Endothelial cell of umbilical vein (primary cell): ENCODE results near the gene RBM28. TPM values are rescaled to one million over a fixed set of nuclear protein-coding genes. Genes with fewer than 3 reads are reported as not detected.

ENCODE experiments used
- BruUV-seq: library from RNA; stranded (reverse); fragments of 400-500 nt; replicated peaks from 2 replicates; lab custom pipeline; 2021; lab: Mats Ljungman, UMichigan
- CTCF ChIA-PET: fragments of 300-600, 350-600 bp; sonication (Branson Sonifier 250); formaldehyde crosslinking; loops from one replicate; lab custom pipeline; 2021; ENCODE audit warnings: antibody characterized with exemption, inconsistent platforms; lab: Charles Lee
- POLR2A ChIA-PET: fragments of 300-600, 350-600 bp; sonication (Branson Sonifier 250); formaldehyde crosslinking; loops from one replicate; lab custom pipeline; 2021; ENCODE audit warnings: antibody characterized with exemption, inconsistent platforms; lab: Charles Lee
- DNase-seq: peaks from one replicate; pipeline ENCODE4 v3.0.0-alpha.2; 2011; ENCODE audit warnings: low read depth, low spot score
- FAIRE-seq: peaks from 2 replicates; lab custom pipeline; 2011; peaks lifted over from hg19 to GRCh38; lab: Jason Lieb, UNC
- H2AFZ ChIP-seq: 2 replicates; pipeline ENCODE4 v1.6.0; 2012; ENCODE audit warnings: low read depth, low read length, control low read depth, inconsistent platforms
- H3K27ac ChIP-seq: 2 replicates; pipeline ENCODE4 v1.5.1; 2011; ENCODE audit warnings: low read depth, mild to moderate bottlenecking, control low read depth, low read length, moderate library complexity; ENCODE audit not compliant: insufficient read depth
- H3K27me3 ChIP-seq, 2 experiments: 2 replicates each; pipeline versions ENCODE4 v1.6.0 to v1.6.1; 2011; ENCODE audit warnings: low read length in 2 of 2, mixed read lengths in 1 of 2; ENCODE audit not compliant: control insufficient read depth in 2 of 2, insufficient read depth in 2 of 2
- H3K36me3 ChIP-seq, 2 experiments: 2 replicates in 1 of 2; 3 replicates in 1 of 2; pipeline ENCODE4 v1.5.1; 2011; ENCODE audit warnings: low read length in 2 of 2, mild to moderate bottlenecking in 1 of 2, moderate library complexity in 1 of 2; ENCODE audit not compliant: control insufficient read depth in 2 of 2, insufficient read depth in 2 of 2; ENCODE audit errors: extremely low read depth in 1 of 2
- H3K4me1 ChIP-seq: 3 replicates; pipeline ENCODE4 v1.5.1; 2011; ENCODE audit warnings: mild to moderate bottlenecking, low read length; ENCODE audit not compliant: control insufficient read depth, insufficient read depth; ENCODE audit errors: extremely low read depth
- H3K4me2 ChIP-seq: 2 replicates; pipeline ENCODE4 v1.6.1; 2011; ENCODE audit warnings: low read length, control low read depth, mixed read lengths; ENCODE audit not compliant: insufficient read depth
- H3K4me3 ChIP-seq, 3 experiments: fragments of 200-600 bp in 1 of 3; sonication (generic), shearing (Covaris generic) in 1 of 3; replicated peaks in 1 of 3; 2 replicates each; pipeline ENCODE4 v1.5.1; 2011 to 2016; ENCODE audit warnings: control low read depth in 3 of 3, low read length in 3 of 3, mild to moderate bottlenecking in 2 of 3, inconsistent platforms in 1 of 3, low read depth in 1 of 3, moderate library complexity in 1 of 3; ENCODE audit not compliant: insufficient read depth in 1 of 3
- H3K79me2 ChIP-seq: 2 replicates; pipeline ENCODE4 v1.6.0; 2012; ENCODE audit warnings: low read length, inconsistent platforms; ENCODE audit not compliant: control insufficient read depth, insufficient read depth
- H3K9ac ChIP-seq: replicated peaks from 2 replicates; pipeline ENCODE3; 2011; ENCODE audit warnings: low read length, control low read depth; ENCODE audit not compliant: insufficient read depth; ENCODE audit errors: extremely low read depth
- H3K9me1 ChIP-seq: replicated peaks from 3 replicates; pipeline ENCODE4 v1.6.0; 2011; ENCODE audit warnings: mild to moderate bottlenecking, low read length; ENCODE audit not compliant: control insufficient read depth, insufficient read depth; ENCODE audit errors: extremely low read depth
- H3K9me3 ChIP-seq: replicated peaks from 2 replicates; pipeline ENCODE4 v1.5.1; 2012; ENCODE audit warnings: low read length, inconsistent platforms; ENCODE audit not compliant: control insufficient read depth, insufficient read depth
- H4K20me1 ChIP-seq: replicated peaks from 2 replicates; pipeline ENCODE3; 2011; ENCODE audit warnings: mild to moderate bottlenecking, low read length; ENCODE audit not compliant: control insufficient read depth, insufficient read depth; ENCODE audit errors: extremely low read depth
- EZH2 ChIP-seq: IDR thresholded peaks from 2 replicates; pipeline ENCODE4 v1.6.1; 2012; ENCODE audit warnings: borderline replicate concordance, low read depth, mild to moderate bottlenecking, moderate library complexity, low read length, inconsistent platforms; ENCODE audit not compliant: severe bottlenecking
- FOS ChIP-seq: IDR thresholded peaks from 2 replicates; pipeline ENCODE4 v1.6.1; 2011; ENCODE audit warnings: mild to moderate bottlenecking, low read length, moderate library complexity, borderline replicate concordance; ENCODE audit not compliant: insufficient read depth
- GATA2 ChIP-seq: IDR thresholded peaks from 2 replicates; pipeline ENCODE4 v1.7.0; 2011; ENCODE audit warnings: low read depth, mild to moderate bottlenecking, moderate library complexity, mixed read lengths, low read length; ENCODE audit not compliant: insufficient read length, insufficient read depth
- JUN ChIP-seq: IDR thresholded peaks from 2 replicates; pipeline ENCODE4 v1.6.1; 2011; ENCODE audit warnings: borderline replicate concordance, low read depth; ENCODE audit not compliant: insufficient read length, insufficient read depth
- MYC ChIP-seq: IDR thresholded peaks from one replicate; pipeline ENCODE4 v1.6.1; 2011; ENCODE audit warnings: mild to moderate bottlenecking, low read depth, low read length
- POLR2A ChIP-seq: IDR thresholded peaks from 2 replicates; pipeline ENCODE4 v1.6.1; 2012; ENCODE audit warnings: low read depth, mild to moderate bottlenecking, control low read depth, low read length
- POLR2AphosphoS5 ChIP-seq: IDR thresholded peaks from 2 replicates; pipeline ENCODE4 v1.6.1; 2012; ENCODE audit warnings: low read depth, mild to moderate bottlenecking, control low read depth, low read length, moderate library complexity; ENCODE audit not compliant: insufficient read depth
- dilution Hi-C: fragments of 300-500 bp; cut with MboI; formaldehyde crosslinking; loops from one replicate; pipeline ENCODE4 v1.15.0; 2019; ENCODE audit warnings: low sequenced_read_pairs; ENCODE audit not compliant: extremely low pct_ligation_motif_present
- intact Hi-C: fragments of 100-400 bp; cut with micrococcal nuclease; formaldehyde crosslinking; loops from one replicate; pipeline ENCODE4 v1.10.0; 2022
- polyA plus RNA-seq, 4 experiments: library from polyadenylated mRNA; depleted of rRNA in 3 of 4; stranded (reverse) in 3 of 4; unstranded in 1 of 4; fragments of >200 nt; gene quantifications; 2 replicates each; pipeline versions ENCODE4 v1.2.1 to v1.2.3, GENCODE V29; 2011 to 2012; ENCODE audit warnings: missing spikeins in 1 of 4
- total RNA-seq: library from RNA; stranded (reverse); gene quantifications from 2 replicates; pipeline ENCODE4 v1.2.3, GENCODE V29; 2021
- TF ChIP-seq, protein P1 (sequence below), 2 donors: IDR thresholded peaks; 1 replicate in 1 of 2; 2 replicates in 1 of 2; pipeline ENCODE4 v1.5.1; 2011; ENCODE audit warnings: low read length in 2 of 2, mild to moderate bottlenecking in 2 of 2, moderate library complexity in 2 of 2, control low read depth in 1 of 2, inconsistent platforms in 1 of 2, low read depth in 1 of 2; ENCODE audit not compliant: insufficient read depth in 1 of 2; ENCODE audit errors: extremely low read depth in 1 of 2

Gene RBM28
- total and polyA plus RNA-seq, 2 donors (not counting 3 experiments of a cell fraction or from before 2014, with no cell fraction given), result 11.6 to 58.7 TPM

DNA sequence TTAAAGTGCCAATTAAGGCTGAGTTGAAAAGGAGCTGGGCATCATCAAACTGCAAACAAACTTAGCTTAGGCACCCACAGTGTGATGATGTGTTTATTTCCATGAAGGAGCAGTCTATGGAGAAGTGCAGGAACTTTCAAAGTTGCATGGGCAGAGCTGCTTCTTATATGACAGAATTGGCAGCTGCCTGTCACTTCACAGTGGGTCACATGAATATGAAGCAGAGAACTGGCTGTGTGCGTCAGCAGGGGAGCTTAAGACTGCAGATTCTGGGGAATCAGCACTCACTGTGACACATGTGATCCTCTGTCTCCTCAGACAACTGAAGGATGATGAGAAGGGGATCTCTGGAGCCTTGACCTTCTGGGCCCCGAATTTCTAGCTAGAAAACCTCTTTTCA, 36.6 kb downstream of the RBM28 start:
- H4K20me1 ChIP-seq, result no peaks in the 10 kb centered on the region
- ChIA-PET POLR2A (no interaction called here), CTCF (no interaction called here)
- no peak overlapping the region for H3K9ac ChIP-seq
- dilution Hi-C loops, result no loop called here
- no peak for TF ChIP-seq MYC
- no peak for TF ChIP-seq FOS
- TF ChIP-seq, protein P1, sequence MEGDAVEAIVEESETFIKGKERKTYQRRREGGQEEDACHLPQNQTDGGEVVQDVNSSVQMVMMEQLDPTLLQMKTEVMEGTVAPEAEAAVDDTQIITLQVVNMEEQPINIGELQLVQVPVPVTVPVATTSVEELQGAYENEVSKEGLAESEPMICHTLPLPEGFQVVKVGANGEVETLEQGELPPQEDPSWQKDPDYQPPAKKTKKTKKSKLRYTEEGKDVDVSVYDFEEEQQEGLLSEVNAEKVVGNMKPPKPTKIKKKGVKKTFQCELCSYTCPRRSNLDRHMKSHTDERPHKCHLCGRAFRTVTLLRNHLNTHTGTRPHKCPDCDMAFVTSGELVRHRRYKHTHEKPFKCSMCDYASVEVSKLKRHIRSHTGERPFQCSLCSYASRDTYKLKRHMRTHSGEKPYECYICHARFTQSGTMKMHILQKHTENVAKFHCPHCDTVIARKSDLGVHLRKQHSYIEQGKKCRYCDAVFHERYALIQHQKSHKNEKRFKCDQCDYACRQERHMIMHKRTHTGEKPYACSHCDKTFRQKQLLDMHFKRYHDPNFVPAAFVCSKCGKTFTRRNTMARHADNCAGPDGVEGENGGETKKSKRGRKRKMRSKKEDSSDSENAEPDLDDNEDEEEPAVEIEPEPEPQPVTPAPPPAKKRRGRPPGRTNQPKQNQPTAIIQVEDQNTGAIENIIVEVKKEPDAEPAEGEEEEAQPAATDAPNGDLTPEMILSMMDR (IDR thresholded peaks at IDR 0.05; ENCODE audit: extremely low read depth in 1 of 2, insufficient read depth in 1 of 2, low read depth in 1 of 2, low read length in 2 of 2), result no peak
- TF ChIP-seq POLR2A, result no peak
- no peak overlapping the region for H3K4me2 ChIP-seq
- FAIRE-seq, result no peak
- H3K79me2 ChIP-seq, result no peaks in the 10 kb centered on the region
- BruUV-seq, result no TSS peak
- H3K9me1 ChIP-seq, result no peaks in the 10 kb centered on the region
- H2AFZ ChIP-seq, result no peak overlapping the region
- no peaks in the 10 kb centered on the region for H3K9me3 ChIP-seq
- H3K4me1 ChIP-seq, result no peaks in the 10 kb centered on the region
- H3K27me3 ChIP-seq, result no peaks in the 10 kb centered on the region
- no peak for DNase-seq
- intact Hi-C loops, result no loop called here
- peaks cover 12 to 23% of the 10 kb centered on the region in 2 experiments for H3K36me3 ChIP-seq
- H3K4me3 ChIP-seq, result no peak overlapping the region
- no peak overlapping the region for H3K27ac ChIP-seq

DNA sequence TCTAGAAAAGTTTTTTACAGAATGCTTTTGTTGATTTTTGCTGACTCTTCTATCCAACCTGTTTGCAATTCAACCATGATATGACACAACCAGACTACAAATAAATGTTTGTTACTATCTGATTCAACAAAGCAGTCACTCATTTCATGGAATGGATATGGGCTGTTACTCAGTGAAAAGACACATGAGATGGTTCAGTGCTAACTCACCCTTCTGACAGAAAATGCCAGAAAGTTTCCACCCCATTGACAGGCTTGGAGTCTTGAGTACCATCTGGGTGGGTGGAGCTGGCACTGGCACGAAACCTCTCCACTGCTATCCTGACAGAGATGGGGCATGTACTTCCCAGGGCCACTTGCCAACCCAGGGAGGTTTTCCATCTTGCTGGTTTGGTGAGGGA, 39.5 kb downstream of the RBM28 start:
- intact Hi-C loops, result no loop called here
- Histone ChIP-seq H3K79me2 (no peaks in the 10 kb centered on the region), H3K4me1 (no peaks in the 10 kb centered on the region), H3K36me3 (peaks cover 7 to 15% of the 10 kb centered on the region in 2 experiments), H2AFZ (no peak overlapping the region), H3K9ac (no peak overlapping the region), H3K4me3 (no peak overlapping the region), H3K27ac (no peak overlapping the region), H4K20me1 (no peaks in the 10 kb centered on the region), H3K9me3 (no peaks in the 10 kb centered on the region), H3K9me1 (no peaks in the 10 kb centered on the region), H3K4me2 (no peak overlapping the region), H3K27me3 (no peaks in the 10 kb centered on the region)
- no peak for FAIRE-seq
- POLR2A ChIA-PET, result no interaction called here
- BruUV-seq, result no TSS peak
- TF ChIP-seq POLR2AphosphoS5, result no peak
- no peak for TF ChIP-seq JUN
- TF ChIP-seq GATA2, result no peak
- TF ChIP-seq MYC, result no peak
- no peak for TF ChIP-seq EZH2
- TF ChIP-seq POLR2A, result no peak
- TF ChIP-seq, protein P1 (IDR thresholded peaks at IDR 0.05; ENCODE audit: extremely low read depth in 1 of 2, insufficient read depth in 1 of 2, low read depth in 1 of 2, low read length in 2 of 2), result no peak
- CTCF ChIA-PET, result no interaction called here
- dilution Hi-C loops, result no loop called here
- DNase-seq, result no peak
